ENCODE measurements around the gene RASAL3. TPM values are rescaled to one million over a fixed set of nuclear protein-coding genes. Genes with fewer than 3 reads are reported as not detected.

The RASAL3 gene
- total and polyA plus RNA-seq, 7 donors, result 0.60 to 20.3 (median 1.5) TPM

DNA sequence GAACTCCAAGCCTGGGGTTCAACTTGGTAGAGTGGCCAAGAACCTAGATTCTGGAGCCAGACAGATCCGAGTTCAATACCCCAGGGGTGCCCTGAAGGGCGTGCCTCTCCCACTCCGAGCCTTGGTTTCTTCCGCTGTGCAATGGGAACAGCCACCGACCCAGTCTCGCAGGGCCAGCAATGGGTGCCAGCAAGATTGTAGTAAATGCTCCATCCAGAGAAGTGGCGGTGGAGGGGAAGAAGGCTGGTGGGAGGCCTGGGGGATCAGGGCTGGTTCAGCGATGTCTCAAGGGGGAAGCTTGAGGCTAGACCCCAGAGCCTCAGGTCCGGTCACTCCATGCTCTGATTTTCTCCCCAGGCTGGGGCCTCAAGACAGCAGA lies 19.1 kb downstream of the RASAL3 start:
- no peak overlapping the region for H3K4me3 ChIP-seq
- peaks cover 0 to 14% (median 10%) of the 10 kb centered on the region in 4 donors for H3K4me1 ChIP-seq
- 90 to 95% methylated on average over 9 of the region's 9 CpGs for WGBS, 2 donors
- no peaks in the 10 kb centered on the region for H3K27me3 ChIP-seq
- H3K27ac ChIP-seq, result no peak overlapping the region
- TF ChIP-seq POLR2A (IDR thresholded peaks at IDR 0.05), result no peak
- no peak for TF ChIP-seq POLR2AphosphoS5 (IDR thresholded peaks at IDR 0.05)
- TF ChIP-seq, protein P1, sequence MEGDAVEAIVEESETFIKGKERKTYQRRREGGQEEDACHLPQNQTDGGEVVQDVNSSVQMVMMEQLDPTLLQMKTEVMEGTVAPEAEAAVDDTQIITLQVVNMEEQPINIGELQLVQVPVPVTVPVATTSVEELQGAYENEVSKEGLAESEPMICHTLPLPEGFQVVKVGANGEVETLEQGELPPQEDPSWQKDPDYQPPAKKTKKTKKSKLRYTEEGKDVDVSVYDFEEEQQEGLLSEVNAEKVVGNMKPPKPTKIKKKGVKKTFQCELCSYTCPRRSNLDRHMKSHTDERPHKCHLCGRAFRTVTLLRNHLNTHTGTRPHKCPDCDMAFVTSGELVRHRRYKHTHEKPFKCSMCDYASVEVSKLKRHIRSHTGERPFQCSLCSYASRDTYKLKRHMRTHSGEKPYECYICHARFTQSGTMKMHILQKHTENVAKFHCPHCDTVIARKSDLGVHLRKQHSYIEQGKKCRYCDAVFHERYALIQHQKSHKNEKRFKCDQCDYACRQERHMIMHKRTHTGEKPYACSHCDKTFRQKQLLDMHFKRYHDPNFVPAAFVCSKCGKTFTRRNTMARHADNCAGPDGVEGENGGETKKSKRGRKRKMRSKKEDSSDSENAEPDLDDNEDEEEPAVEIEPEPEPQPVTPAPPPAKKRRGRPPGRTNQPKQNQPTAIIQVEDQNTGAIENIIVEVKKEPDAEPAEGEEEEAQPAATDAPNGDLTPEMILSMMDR (IDR thresholded peaks at IDR 0.05), result no peak
- no peak for TF ChIP-seq EP300 (IDR thresholded peaks at IDR 0.05)
- no peak for DNase-seq
- H3K9me3 ChIP-seq, result no peaks in the 10 kb centered on the region
- intact Hi-C loops (cut with DNase I), result no loop called here
- H3K36me3 ChIP-seq, result peaks cover 0 to 6% (median 0%) of the 10 kb centered on the region in 4 donors

DNA sequence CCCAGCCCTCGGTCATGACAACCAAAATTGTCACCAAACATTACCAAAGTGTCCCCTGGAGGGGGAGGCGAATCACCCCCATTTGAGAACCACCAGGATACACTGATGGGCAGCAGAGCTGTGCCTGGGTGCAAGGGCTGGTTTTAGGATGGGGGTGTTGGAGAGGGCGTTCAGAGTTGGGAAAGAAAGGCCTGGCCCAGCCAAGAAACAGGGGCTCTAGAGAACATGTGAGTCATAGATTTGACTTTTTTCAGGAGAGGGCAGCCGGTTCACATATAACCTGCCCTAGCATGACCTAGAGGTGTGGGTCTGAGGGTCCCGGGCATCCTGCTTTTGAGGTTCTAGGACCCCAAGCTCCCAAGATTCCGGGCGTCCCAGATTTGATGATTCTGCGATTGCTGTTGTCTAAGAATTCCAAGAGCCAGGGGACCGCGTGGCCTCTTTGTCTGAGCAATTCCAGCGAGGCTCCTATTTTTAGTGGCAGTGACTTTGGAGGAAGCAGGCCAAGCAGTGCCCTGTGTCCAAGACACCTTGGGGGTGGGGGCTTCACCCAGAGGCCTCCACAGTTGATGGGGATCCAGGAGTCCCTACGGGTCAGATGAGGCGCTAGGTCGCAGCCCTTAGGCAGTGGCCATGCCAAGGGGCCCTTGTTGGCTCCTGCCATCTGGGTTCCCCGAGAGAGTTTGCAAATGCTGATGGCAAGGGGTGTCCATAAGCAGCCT lies 19.7 kb downstream of the RASAL3 start:
- no peak overlapping the region for H3K27ac ChIP-seq
- intact Hi-C loops (cut with DNase I), result no loop called here
- TF ChIP-seq EP300 (IDR thresholded peaks at IDR 0.05), result no peak
- TF ChIP-seq POLR2A (IDR thresholded peaks at IDR 0.05), result no peak
- TF ChIP-seq POLR2AphosphoS5 (IDR thresholded peaks at IDR 0.05), result no peak
- TF ChIP-seq, protein P1 (IDR thresholded peaks at IDR 0.05), result no peak

DNA sequence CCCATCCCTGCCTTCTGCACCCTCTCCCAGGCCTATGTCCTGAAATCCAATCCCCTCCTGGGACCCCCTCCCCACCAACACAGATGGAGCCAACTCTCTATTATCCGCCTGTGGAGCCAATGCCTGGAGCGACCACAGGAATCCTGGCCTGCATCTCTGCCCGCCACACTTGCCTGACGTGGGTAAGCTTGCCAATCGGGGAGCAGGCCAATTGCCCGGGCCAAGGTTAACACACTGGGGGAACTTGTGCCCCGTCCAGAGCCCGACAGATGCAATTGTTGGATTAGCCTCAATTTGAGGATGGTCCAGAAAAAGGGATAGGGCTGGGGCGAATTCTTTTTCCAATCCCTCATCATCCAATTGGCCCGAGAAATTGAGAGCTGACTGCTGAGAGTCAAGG lies 20.5 kb downstream of the RASAL3 start:
- Histone ChIP-seq H3K27me3 (no peaks in the 10 kb centered on the region), H3K36me3 (peaks cover 0 to 14% (median 0%) of the 10 kb centered on the region in 4 donors), H3K27ac (no peak overlapping the region), H3K4me1 (peaks cover 0 to 8% (median 5%) of the 10 kb centered on the region in 4 donors), H3K9me3 (no peaks in the 10 kb centered on the region), H3K4me3 (no peak overlapping the region)
- intact Hi-C loops (cut with DNase I), result no loop called here
- DNase-seq, result no peak
- TF ChIP-seq EP300 (IDR thresholded peaks at IDR 0.05) (no peak), POLR2A (IDR thresholded peaks at IDR 0.05) (no peak), POLR2AphosphoS5 (IDR thresholded peaks at IDR 0.05) (no peak)
- TF ChIP-seq, protein P1 (IDR thresholded peaks at IDR 0.05), result no peak
- WGBS, 2 donors, result 90 to 91% methylated on average over 10 of the region's 10 CpGs

More for the DNA sequence above, 19.7 kb downstream of the RASAL3 start:
- WGBS, 2 donors, result 90 to 91% methylated on average over 15 of the region's 15 CpGs
- H3K4me1 ChIP-seq, result peaks cover 0 to 14% (median 10%) of the 10 kb centered on the region in 4 donors
- peaks cover 0 to 8% (median 0%) of the 10 kb centered on the region in 4 donors for H3K36me3 ChIP-seq
- H3K9me3 ChIP-seq, result no peaks in the 10 kb centered on the region
- no peaks in the 10 kb centered on the region for H3K27me3 ChIP-seq
- no peak overlapping the region for H3K4me3 ChIP-seq
- DNase-seq, result no peak

DNA sequence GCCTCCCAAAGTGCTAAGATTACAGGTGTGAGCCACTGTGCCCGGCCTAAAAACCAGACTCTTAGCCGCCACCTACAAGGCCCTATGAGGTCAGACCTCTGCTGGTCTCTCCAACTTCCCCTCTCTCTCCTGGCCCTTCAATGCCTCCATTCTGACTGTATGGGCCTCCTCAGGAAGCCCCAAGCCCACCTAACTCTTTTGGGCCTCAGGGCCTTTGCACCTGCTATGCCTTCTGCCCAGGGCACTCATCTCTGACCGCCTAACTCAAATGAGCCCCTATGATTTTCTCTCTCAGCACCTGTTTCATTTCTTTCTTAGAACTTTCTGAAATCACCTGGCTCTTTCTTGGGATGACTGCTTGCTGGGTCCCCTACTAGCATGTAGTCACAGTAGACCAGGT lies 21.0 kb downstream of the RASAL3 start:
- Histone ChIP-seq H3K36me3 (peaks cover 0 to 14% (median 0%) of the 10 kb centered on the region in 4 donors), H3K4me3 (no peak overlapping the region), H3K4me1 (peaks cover 0 to 5% (median 2%) of the 10 kb centered on the region in 4 donors), H3K9me3 (no peaks in the 10 kb centered on the region), H3K27ac (no peak overlapping the region), H3K27me3 (no peaks in the 10 kb centered on the region)
- intact Hi-C loops (cut with DNase I), result no loop called here
- no peak for DNase-seq
- TF ChIP-seq EP300 (IDR thresholded peaks at IDR 0.05), result no peak
- TF ChIP-seq, protein P1 (IDR thresholded peaks at IDR 0.05), result no peak
- no peak for TF ChIP-seq POLR2A (IDR thresholded peaks at IDR 0.05)
- no peak for TF ChIP-seq POLR2AphosphoS5 (IDR thresholded peaks at IDR 0.05)
- WGBS, 2 donors, result 90 to 93% methylated on average over 3 of the region's 3 CpGs
